ENCODE measurements around the gene FLII.

Gene FLII

DNA sequence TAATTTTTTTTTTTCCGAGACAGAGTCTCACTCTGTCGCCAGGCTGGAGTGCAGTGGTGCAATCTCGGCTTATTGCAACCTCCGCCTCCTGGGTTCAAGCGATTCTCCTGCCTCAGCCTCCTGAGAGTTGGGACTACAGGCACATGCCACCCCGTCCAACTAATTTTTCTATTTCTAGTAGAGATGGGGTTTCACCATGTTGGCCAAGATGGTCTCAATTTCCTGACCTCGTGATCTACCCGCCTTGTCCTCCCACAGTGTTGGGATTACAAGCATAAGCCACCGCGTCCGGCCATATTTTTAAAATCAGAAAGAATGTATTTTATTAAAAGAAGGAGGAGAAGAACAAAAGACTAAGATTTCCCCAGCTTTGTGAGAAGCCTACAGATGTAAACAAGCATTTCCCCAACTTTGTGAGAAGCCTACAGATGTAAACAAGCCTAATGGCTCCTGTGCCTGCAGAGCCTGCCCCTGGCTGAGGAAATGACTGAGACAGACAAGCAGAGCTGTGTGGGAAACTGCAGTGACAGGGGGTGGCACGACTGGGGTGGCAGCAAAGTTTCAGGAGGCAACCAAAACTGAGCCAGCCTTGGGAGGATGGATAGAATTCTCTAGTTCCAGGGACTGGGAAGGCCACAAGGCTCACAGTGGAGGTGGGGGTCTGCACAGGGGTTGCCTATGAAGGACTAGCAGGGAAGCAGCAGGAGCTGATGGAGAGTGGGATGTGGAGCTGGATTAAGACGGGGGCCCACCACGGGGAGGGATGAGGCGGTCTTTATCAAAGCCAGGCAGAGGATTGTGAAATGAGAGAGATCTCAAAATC, 33.4 kb upstream of the FLII start:
- no peak overlapping the region for H3K18ac ChIP-seq (ENCODE audit: low read depth in 1 of 2, low read length in 2 of 2)
- no peak overlapping the region for H3K9ac ChIP-seq (ENCODE audit: low read length)
- no peak overlapping the region for H3K14ac ChIP-seq (ENCODE audit: low read length in 2 of 2)
- no peaks in the 10 kb centered on the region for H3K4me1 ChIP-seq (ENCODE audit: control insufficient read depth, insufficient read depth, low read depth, low read length)
- peaks cover 52 to 72% of the 10 kb centered on the region in 2 experiments for H3K36me3 ChIP-seq (ENCODE audit: control insufficient read depth in 1 of 2, insufficient read depth in 2 of 2, low read depth in 1 of 2, low read length in 2 of 2)
- no peak overlapping the region for H3K27ac ChIP-seq (ENCODE audit: low read length, poor library complexity, severe bottlenecking)
- no peaks in the 10 kb centered on the region for H3K27me3 ChIP-seq (ENCODE audit: control insufficient read depth in 1 of 2, insufficient read depth in 1 of 2, low read length in 2 of 2)
- H2BK120ac ChIP-seq (ENCODE audit: low read depth, low read length), result no peak overlapping the region
- H3K79me1 ChIP-seq (replicated peaks; ENCODE audit: low read length, poor library complexity, severe bottlenecking), result peaks cover 10% of the 10 kb centered on the region
- no peak overlapping the region for H3K4me3 ChIP-seq (ENCODE audit: insufficient read depth in 1 of 2, low read depth in 1 of 2, low read length in 2 of 2)
- H3K4ac ChIP-seq (ENCODE audit: low read depth in 1 of 2, low read length in 2 of 2), result no peak overlapping the region
- no peak overlapping the region for H2BK12ac ChIP-seq (ENCODE audit: low read length in 2 of 2)
- H3K9me3 ChIP-seq (ENCODE audit: control insufficient read depth, low read length), result no peaks in the 10 kb centered on the region
- H4K91ac ChIP-seq (ENCODE audit: low read length), result no peak overlapping the region
- no peak overlapping the region for H4K8ac ChIP-seq (ENCODE audit: low read length)
- no peak overlapping the region for H3K23ac ChIP-seq (ENCODE audit: low read length in 2 of 2)
- DNase-seq, result no peak
- no peak overlapping the region for H3K4me2 ChIP-seq (ENCODE audit: low read length, poor library complexity, severe bottlenecking)
- WGBS, result 97% methylated on average over 9 of the region's 15 CpGs
- H2AK5ac ChIP-seq (ENCODE audit: low read length, severe bottlenecking), result no peak overlapping the region
- no peak overlapping the region for H2BK5ac ChIP-seq (ENCODE audit: low read depth, low read length, poor library complexity, severe bottlenecking)
- H2AFZ ChIP-seq (ENCODE audit: low read depth, low read length), result no peak overlapping the region
- H2BK15ac ChIP-seq (ENCODE audit: low read depth, poor library complexity, severe bottlenecking), result no peak overlapping the region

DNA sequence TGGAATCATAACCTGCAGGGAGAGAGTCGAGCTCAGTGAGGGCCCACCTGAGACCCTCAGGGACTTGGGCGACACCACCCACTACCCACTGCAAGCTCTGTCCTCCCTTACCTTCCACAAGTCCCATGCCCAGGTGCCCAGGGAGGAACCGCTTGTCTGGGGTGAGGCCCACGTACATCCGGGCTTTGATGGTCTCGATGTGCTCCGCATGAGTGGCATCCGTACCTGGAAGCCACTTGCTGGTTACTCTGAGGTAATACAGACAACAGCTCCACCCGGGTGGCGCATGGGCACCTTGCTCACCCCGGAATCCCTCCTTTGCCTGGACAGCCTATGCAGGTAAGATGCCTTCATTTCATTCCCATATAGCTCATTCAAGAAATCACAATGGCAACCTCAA, 26.8 kb upstream of the FLII start:
- Histone ChIP-seq H2BK120ac (ENCODE audit: low read depth, low read length) (no peak overlapping the region), H3K79me1 (replicated peaks; ENCODE audit: low read length, poor library complexity, severe bottlenecking) (peaks cover 16% of the 10 kb centered on the region), H3K14ac (ENCODE audit: low read length in 2 of 2) (no peak overlapping the region), H3K4ac (ENCODE audit: low read depth in 1 of 2, low read length in 2 of 2) (no peak overlapping the region), H2BK5ac (ENCODE audit: low read depth, low read length, poor library complexity, severe bottlenecking) (no peak overlapping the region), H3K9me3 (ENCODE audit: control insufficient read depth, low read length) (no peaks in the 10 kb centered on the region), H2AFZ (ENCODE audit: low read depth, low read length) (no peak overlapping the region), H3K27ac (ENCODE audit: low read length, poor library complexity, severe bottlenecking) (no peak overlapping the region), H3K36me3 (ENCODE audit: control insufficient read depth in 1 of 2, insufficient read depth in 2 of 2, low read depth in 1 of 2, low read length in 2 of 2) (peaks cover 59 to 83% of the 10 kb centered on the region in 2 experiments), H4K91ac (ENCODE audit: low read length) (no peak overlapping the region), H3K4me2 (ENCODE audit: low read length, poor library complexity, severe bottlenecking) (no peak overlapping the region), H4K8ac (ENCODE audit: low read length) (no peak overlapping the region), H3K4me1 (ENCODE audit: control insufficient read depth, insufficient read depth, low read depth, low read length) (no peaks in the 10 kb centered on the region), H2AK5ac (ENCODE audit: low read length, severe bottlenecking) (no peak overlapping the region), H3K4me3 (ENCODE audit: insufficient read depth in 1 of 2, low read depth in 1 of 2, low read length in 2 of 2) (no peak overlapping the region), H2BK12ac (ENCODE audit: low read length in 2 of 2) (no peak overlapping the region), H3K27me3 (ENCODE audit: control insufficient read depth in 1 of 2, insufficient read depth in 1 of 2, low read length in 2 of 2) (no peaks in the 10 kb centered on the region), H3K23ac (ENCODE audit: low read length in 2 of 2) (no peak overlapping the region), H2BK15ac (ENCODE audit: low read depth, poor library complexity, severe bottlenecking) (no peak overlapping the region), H3K18ac (ENCODE audit: low read depth in 1 of 2, low read length in 2 of 2) (no peak overlapping the region), H3K9ac (ENCODE audit: low read length) (no peak overlapping the region)
- no peak for DNase-seq
- 97% methylated on average over 11 of the region's 11 CpGs for WGBS

- Histone ChIP-seq H2AFZ (ENCODE audit: low read depth, low read length) (no peak overlapping the region), H2BK12ac (ENCODE audit: low read length in 2 of 2) (no peak overlapping the region), H3K4me1 (ENCODE audit: control insufficient read depth, insufficient read depth, low read depth, low read length) (no peaks in the 10 kb centered on the region), H3K4me2 (ENCODE audit: low read length, poor library complexity, severe bottlenecking) (no peak overlapping the region), H2BK120ac (ENCODE audit: low read depth, low read length) (no peak overlapping the region), H2BK15ac (ENCODE audit: low read depth, poor library complexity, severe bottlenecking) (no peak overlapping the region), H3K27me3 (ENCODE audit: control insufficient read depth in 1 of 2, insufficient read depth in 1 of 2, low read length in 2 of 2) (no peaks in the 10 kb centered on the region), H4K8ac (ENCODE audit: low read length) (no peak overlapping the region), H3K36me3 (ENCODE audit: control insufficient read depth in 1 of 2, insufficient read depth in 2 of 2, low read depth in 1 of 2, low read length in 2 of 2) (peaks cover 69 to 83% of the 10 kb centered on the region in 2 experiments), H3K18ac (ENCODE audit: low read depth in 1 of 2, low read length in 2 of 2) (no peak overlapping the region), H3K4me3 (ENCODE audit: insufficient read depth in 1 of 2, low read depth in 1 of 2, low read length in 2 of 2) (no peak overlapping the region), H3K23ac (ENCODE audit: low read length in 2 of 2) (no peak overlapping the region), H2BK5ac (ENCODE audit: low read depth, low read length, poor library complexity, severe bottlenecking) (no peak overlapping the region), H3K9ac (ENCODE audit: low read length) (no peak overlapping the region), H3K4ac (ENCODE audit: low read depth in 1 of 2, low read length in 2 of 2) (no peak overlapping the region), H3K79me1 (replicated peaks; ENCODE audit: low read length, poor library complexity, severe bottlenecking) (peaks cover 25% of the 10 kb centered on the region), H3K9me3 (ENCODE audit: control insufficient read depth, low read length) (no peaks in the 10 kb centered on the region), H3K14ac (ENCODE audit: low read length in 2 of 2) (no peak overlapping the region), H4K91ac (ENCODE audit: low read length) (no peak overlapping the region), H2AK5ac (ENCODE audit: low read length, severe bottlenecking) (no peak overlapping the region), H3K27ac (ENCODE audit: low read length, poor library complexity, severe bottlenecking) (no peak overlapping the region)
- no peak for DNase-seq
- WGBS, result 96% methylated on average over 5 of the region's 6 CpGs
Measured at GRCh38 chr17:18281788-18282187, 23.2 kb upstream of the FLII start.

DNA sequence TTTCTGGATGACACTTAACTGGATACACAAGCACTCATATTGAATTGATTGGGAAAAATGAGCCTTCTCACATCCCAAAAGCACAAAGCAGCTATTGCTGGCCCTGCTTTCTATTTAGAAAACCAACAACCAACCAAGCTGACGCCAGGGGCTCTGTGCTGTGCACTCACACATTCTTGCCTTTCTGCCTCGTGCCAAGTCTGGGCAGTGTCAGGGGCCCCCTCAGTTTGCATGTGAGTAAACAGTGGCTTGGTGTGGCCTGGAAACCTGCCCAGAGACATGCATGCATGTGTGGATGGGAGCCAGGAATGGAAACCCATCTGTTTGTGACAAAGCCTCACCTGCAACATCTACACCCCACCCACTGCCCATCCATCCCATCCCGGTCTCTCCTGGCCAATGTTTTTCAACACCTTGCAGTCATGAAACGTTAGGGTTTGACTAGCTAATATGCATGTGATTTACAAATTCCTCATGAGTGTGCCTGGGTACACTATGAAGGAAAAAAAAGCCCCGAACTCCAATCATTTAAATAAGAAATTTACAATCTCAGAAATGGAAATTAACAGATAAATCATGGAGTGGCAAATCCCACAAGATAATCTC, 22.3 kb upstream of the FLII start:
- no peak overlapping the region for H3K14ac ChIP-seq (ENCODE audit: low read length in 2 of 2)
- H3K27ac ChIP-seq (ENCODE audit: low read length, poor library complexity, severe bottlenecking), result no peak overlapping the region
- H3K27me3 ChIP-seq (ENCODE audit: control insufficient read depth in 1 of 2, insufficient read depth in 1 of 2, low read length in 2 of 2), result no peaks in the 10 kb centered on the region
- H3K23ac ChIP-seq (ENCODE audit: low read length in 2 of 2), result no peak overlapping the region
- no peak overlapping the region for H2BK120ac ChIP-seq (ENCODE audit: low read depth, low read length)
- no peak overlapping the region for H3K4me2 ChIP-seq (ENCODE audit: low read length, poor library complexity, severe bottlenecking)
- H2AK5ac ChIP-seq (ENCODE audit: low read length, severe bottlenecking), result no peak overlapping the region
- H3K4ac ChIP-seq (ENCODE audit: low read depth in 1 of 2, low read length in 2 of 2), result no peak overlapping the region
- H4K8ac ChIP-seq (ENCODE audit: low read length), result no peak overlapping the region
- 79% methylated on average over 2 of the region's 5 CpGs for WGBS
- peaks cover 76 to 87% of the 10 kb centered on the region in 2 experiments for H3K36me3 ChIP-seq (ENCODE audit: control insufficient read depth in 1 of 2, insufficient read depth in 2 of 2, low read depth in 1 of 2, low read length in 2 of 2)
- DNase-seq, result no peak
- no peak overlapping the region for H2AFZ ChIP-seq (ENCODE audit: low read depth, low read length)
- no peak overlapping the region for H2BK15ac ChIP-seq (ENCODE audit: low read depth, poor library complexity, severe bottlenecking)
- H3K4me3 ChIP-seq (ENCODE audit: insufficient read depth in 1 of 2, low read depth in 1 of 2, low read length in 2 of 2), result no peak overlapping the region
- no peaks in the 10 kb centered on the region for H3K4me1 ChIP-seq (ENCODE audit: control insufficient read depth, insufficient read depth, low read depth, low read length)
- peaks cover 31% of the 10 kb centered on the region for H3K79me1 ChIP-seq (replicated peaks; ENCODE audit: low read length, poor library complexity, severe bottlenecking)
- no peak overlapping the region for H3K18ac ChIP-seq (ENCODE audit: low read depth in 1 of 2, low read length in 2 of 2)
- no peak overlapping the region for H4K91ac ChIP-seq (ENCODE audit: low read length)
- no peak overlapping the region for H3K9ac ChIP-seq (ENCODE audit: low read length)
- no peak overlapping the region for H2BK5ac ChIP-seq (ENCODE audit: low read depth, low read length, poor library complexity, severe bottlenecking)
- no peak overlapping the region for H2BK12ac ChIP-seq (ENCODE audit: low read length in 2 of 2)
- no peaks in the 10 kb centered on the region for H3K9me3 ChIP-seq (ENCODE audit: control insufficient read depth, low read length)

All from mesenchymal stem cell (in vitro differentiated cells and primary cell).